Natural killer cell (primary cell): ENCODE measurements around the gene GPX8. TPM values are rescaled to one million over a fixed set of nuclear protein-coding genes. Genes with fewer than 3 reads are reported as not detected.
A peak's percentile ranks its signal among the peaks of the same experiment; 100 is the strongest.

ENCODE experiments used
- ATAC-seq, 3 donors: fragments of 150-1000 bp in 2 of 3; fragments of 200-7000 bp in 1 of 3; cut with Tn5 transposase; 1 replicate in 1 of 3; 2 replicates in 2 of 3; pipeline ENCODE4 v1.10.0; 2021; ENCODE audit warnings: mild to moderate bottlenecking in 2 of 3, moderate library complexity in 2 of 3
- DNase-seq, 2 donors: peaks; one replicate each; pipeline versions ENCODE4 v3.0.0 to v3.0.0-alpha.2; 2013 to 2021; ENCODE audit warnings: mixed read lengths in 1 of 2
- H3K27ac ChIP-seq: one replicate; pipeline ENCODE4 v1.5.1; 2013; ENCODE audit warnings: mild to moderate bottlenecking, low read length
- H3K27me3 ChIP-seq: one replicate; pipeline ENCODE4 v1.6.1; 2013; ENCODE audit warnings: low read length; ENCODE audit not compliant: control insufficient read depth, insufficient read depth
- H3K36me3 ChIP-seq: one replicate; pipeline ENCODE4 v1.6.1; 2013; ENCODE audit warnings: low read length; ENCODE audit not compliant: control insufficient read depth, insufficient read depth
- H3K4me1 ChIP-seq: one replicate; pipeline ENCODE4 v1.6.1; 2013; ENCODE audit warnings: low read length; ENCODE audit not compliant: control insufficient read depth, insufficient read depth
- H3K4me3 ChIP-seq: one replicate; pipeline ENCODE4 v1.5.1; 2013; ENCODE audit warnings: low read length
- H3K9me3 ChIP-seq: one replicate; pipeline ENCODE4 v1.6.1; 2013; ENCODE audit warnings: low read length; ENCODE audit not compliant: control insufficient read depth, insufficient read depth
- H3K27ac Mint-ChIP-seq, 2 donors: one replicate each; pipeline ENCODE4 v1.8.0; 2022; ENCODE audit warnings: mild to moderate bottlenecking in 2 of 2, mixed read lengths in 2 of 2, moderate library complexity in 1 of 2
- H3K27me3 Mint-ChIP-seq, 2 donors: one replicate each; pipeline ENCODE4 v1.8.0; 2022; ENCODE audit warnings: low read depth in 2 of 2, mixed read lengths in 2 of 2
- H3K36me3 Mint-ChIP-seq: one replicate; pipeline ENCODE4 v1.8.0; 2022; ENCODE audit warnings: mixed read lengths
- H3K4me1 Mint-ChIP-seq, 2 donors: one replicate each; pipeline ENCODE4 v1.8.0; 2022; ENCODE audit warnings: mixed read lengths in 2 of 2
- H3K4me3 Mint-ChIP-seq: one replicate; pipeline ENCODE4 v1.8.0; 2022; ENCODE audit warnings: mild to moderate bottlenecking, moderate library complexity, mixed read lengths
- H3K9me3 Mint-ChIP-seq, 2 donors: one replicate each; pipeline ENCODE4 v1.8.0; 2022; ENCODE audit warnings: mixed read lengths in 2 of 2
- CTCF ChIP-seq: fragments of 200-600 bp; IDR thresholded peaks from one replicate; pipeline ENCODE4 v1.8.0; 2022; ENCODE audit warnings: antibody characterized with exemption
- WGBS: methylation state at CpG from one replicate; pipeline ENCODE4 v1.1.7; 2013; ENCODE audit warnings: missing lambda C conversion rate; ENCODE audit not compliant: insufficient coverage; 5-methylcytosine and 5-hydroxymethylcytosine counted together
- intact Hi-C: fragments of 100-400 bp; cut with micrococcal nuclease; formaldehyde crosslinking; loops from one replicate; pipeline ENCODE4 v1.14.2; 2022
- total RNA-seq, 4 donors: library from RNA; stranded (reverse); fragments of 120-200 nt in 1 of 4; gene quantifications; one replicate each; pipeline versions ENCODE4 v1.2.3 to v1.2.4, GENCODE V29; 2013 to 2022

GPX8 gene
- total RNA-seq, 3 donors from 2014 or later (not counting 1 experiment from before 2014, with no cell fraction given): not detected

- no peaks in the 10 kb centered on the region for H3K27me3 Mint-ChIP-seq
- H3K4me3 Mint-ChIP-seq: no peak overlapping the region
- no peak overlapping the region for H3K27ac ChIP-seq
- DNase-seq (no peak), ATAC-seq (no peak)
- H3K9me3 Mint-ChIP-seq: no peaks in the 10 kb centered on the region
- no peak overlapping the region for H3K4me3 ChIP-seq
- H3K9me3 ChIP-seq: no peaks in the 10 kb centered on the region
- H3K27ac Mint-ChIP-seq: peak overlapping the region; percentile 47 to 59
- H3K4me1 ChIP-seq: peaks cover 2% of the 10 kb centered on the region
- H3K4me1 Mint-ChIP-seq: peaks cover 32 to 41% of the 10 kb centered on the region in 2 donors
- no peak for TF ChIP-seq CTCF
- no peaks in the 10 kb centered on the region for H3K27me3 ChIP-seq
- intact Hi-C loops: no loop called here
- peaks cover 11% of the 10 kb centered on the region for H3K36me3 Mint-ChIP-seq
- 71% methylated on average over 3 of the region's 3 CpGs for WGBS
- H3K36me3 ChIP-seq: peaks cover 33% of the 10 kb centered on the region
Observed at GRCh38 chr5:55114061-55114460, 45.9 kb upstream of the GPX8 start.

- H3K27me3 ChIP-seq: no peaks in the 10 kb centered on the region
- WGBS: 93% methylated on average over 3 of the region's 3 CpGs
- H3K36me3 Mint-ChIP-seq: no peaks in the 10 kb centered on the region
- DNase-seq: no peak
- no peak overlapping the region for H3K4me3 Mint-ChIP-seq
- no peak overlapping the region for H3K27ac ChIP-seq
- no peak for TF ChIP-seq CTCF
- intact Hi-C loops: no loop called here
- H3K4me1 Mint-ChIP-seq: no peaks in the 10 kb centered on the region
- H3K9me3 ChIP-seq: no peaks in the 10 kb centered on the region
- H3K36me3 ChIP-seq: no peaks in the 10 kb centered on the region
- H3K27me3 Mint-ChIP-seq: peaks cover 0 to 5% of the 10 kb centered on the region in 2 donors
- no peak overlapping the region for H3K4me3 ChIP-seq
- H3K4me1 ChIP-seq: no peaks in the 10 kb centered on the region
- no peak for ATAC-seq
- H3K9me3 Mint-ChIP-seq: no peaks in the 10 kb centered on the region
- no peak overlapping the region for H3K27ac Mint-ChIP-seq
Observed at GRCh38 chr5:55123365-55123764, 36.6 kb upstream of the GPX8 start.

- H3K36me3 ChIP-seq: no peaks in the 10 kb centered on the region
- no peaks in the 10 kb centered on the region for H3K36me3 Mint-ChIP-seq
- H3K27me3 ChIP-seq: no peaks in the 10 kb centered on the region
- intact Hi-C loops: no loop called here
- no peak overlapping the region for H3K27ac ChIP-seq
- WGBS: 43% methylated on average over 4 of the region's 5 CpGs
- no peak overlapping the region for H3K4me3 Mint-ChIP-seq
- H3K9me3 Mint-ChIP-seq: no peaks in the 10 kb centered on the region
- peaks cover 4% of the 10 kb centered on the region for H3K4me1 ChIP-seq
- H3K9me3 ChIP-seq: peaks cover 7% of the 10 kb centered on the region
- DNase-seq (no peak), ATAC-seq (peak in 1 of 3 donors; percentile 17)
- H3K27me3 Mint-ChIP-seq: no peaks in the 10 kb centered on the region
- no peak overlapping the region for H3K4me3 ChIP-seq
- no peak overlapping the region for H3K27ac Mint-ChIP-seq
- no peak for TF ChIP-seq CTCF
- peaks cover 9 to 10% of the 10 kb centered on the region in 2 donors for H3K4me1 Mint-ChIP-seq
Observed at GRCh38 chr5:55134053-55134722, 25.8 kb upstream of the GPX8 start.

GRCh38 chr5:55136521-55136920 lies 23.4 kb upstream of the GPX8 start:
- Mint-ChIP-seq H3K27ac (no peak overlapping the region), H3K9me3 (no peaks in the 10 kb centered on the region), H3K36me3 (no peaks in the 10 kb centered on the region), H3K4me1 (peaks cover 15 to 16% of the 10 kb centered on the region in 2 donors), H3K27me3 (no peaks in the 10 kb centered on the region), H3K4me3 (no peak overlapping the region)
- TF ChIP-seq CTCF: no peak
- Histone ChIP-seq H3K27me3 (no peaks in the 10 kb centered on the region), H3K4me1 (peaks cover 4% of the 10 kb centered on the region), H3K27ac (no peak overlapping the region), H3K9me3 (no peaks in the 10 kb centered on the region), H3K36me3 (no peaks in the 10 kb centered on the region), H3K4me3 (no peak overlapping the region)
- 88% methylated on average over 3 of the region's 3 CpGs for WGBS
- intact Hi-C loops: no loop called here
- DNase-seq (no peak), ATAC-seq (no peak)
